ENCODE measurements around the gene CCNL2. TPM values are rescaled to one million over a fixed set of nuclear protein-coding genes. Genes with fewer than 3 reads are reported as not detected.
A peak's percentile ranks its signal among the peaks of the same experiment; 100 is the strongest.
"Not testable (repeated sequence)": the region's sequence is repeated elsewhere in the genome, so short reads cannot be mapped to it uniquely, and the experiment has no call there.

Gene CCNL2
- polyA plus RNA-seq, 4 donors = 232 to 273 (median 238) TPM

DNA sequence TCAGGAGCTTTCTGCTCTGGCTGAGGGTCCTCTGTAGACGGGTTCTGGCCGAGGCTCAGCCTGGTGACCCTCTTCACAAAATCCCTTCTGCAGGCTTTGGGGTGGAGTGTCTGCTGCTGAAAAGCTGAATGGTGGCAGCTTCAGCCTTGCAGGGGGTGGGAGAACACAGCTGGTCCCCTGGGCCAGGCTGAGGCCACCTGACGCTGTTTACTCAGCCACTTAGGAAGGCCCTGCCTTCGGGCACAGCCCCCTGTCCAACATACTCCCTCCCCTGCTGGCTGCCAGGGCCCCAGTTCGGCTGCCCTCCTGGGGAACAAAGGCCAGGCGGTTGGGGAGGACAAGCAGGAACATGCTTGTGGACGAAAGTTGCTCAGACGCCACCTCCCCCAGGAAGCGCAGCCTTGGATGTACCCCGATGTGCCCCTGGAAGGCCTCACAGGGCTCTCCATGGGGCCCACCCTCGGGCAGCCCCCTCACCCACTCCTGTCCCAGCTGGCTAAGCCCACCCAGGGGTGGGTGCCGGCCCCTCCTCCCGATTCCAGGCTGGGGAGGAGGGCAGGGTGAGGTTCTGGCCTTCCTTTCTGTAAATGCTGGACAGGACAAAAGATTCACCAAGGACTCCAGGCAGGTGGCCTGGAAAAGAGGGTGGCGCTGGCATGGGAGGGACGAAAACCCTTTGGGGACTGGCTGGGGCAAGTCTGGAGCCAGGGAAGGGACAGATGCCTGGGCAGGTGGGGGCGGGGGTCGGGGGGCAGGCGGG is 22.2 kb upstream of the CCNL2 start, which contains the start of gene ANKRD65:
Gene ANKRD65 (minus strand): TSS at position 130 of the 760 bp plus-strand sequence. CDS start 271 bp downstream, outside the sequence.
- no peak for DNase-seq (ENCODE audit: low read depth in 4 of 4, low spot score in 3 of 4)

DNA sequence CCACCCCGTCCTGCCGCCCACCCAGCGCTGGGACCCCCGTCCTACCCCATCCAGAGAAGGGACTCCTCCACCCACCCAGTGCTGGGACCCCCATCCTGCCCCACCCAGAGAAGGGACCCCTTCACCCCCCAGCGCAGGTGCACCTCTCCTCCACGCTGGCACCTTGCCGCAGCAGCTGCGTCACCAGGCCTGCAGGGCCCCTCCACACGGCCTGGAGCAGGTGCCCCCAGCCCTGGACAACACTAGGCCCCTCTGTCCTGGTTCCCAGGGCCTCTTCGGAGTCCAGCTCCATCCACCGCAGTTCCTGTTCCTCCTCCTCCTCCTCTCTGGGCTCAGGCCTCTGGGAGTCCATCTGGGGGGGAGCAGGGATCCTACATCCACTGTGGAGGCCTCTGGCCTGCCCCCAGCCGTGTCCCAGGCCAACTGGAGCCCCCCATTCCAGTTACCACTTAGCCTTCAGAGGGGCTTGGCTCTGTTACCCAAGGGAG is 21.6 kb upstream of the CCNL2 start:
- DNase-seq (ENCODE audit: low read depth in 4 of 4, low spot score in 3 of 4) = no peak

DNA sequence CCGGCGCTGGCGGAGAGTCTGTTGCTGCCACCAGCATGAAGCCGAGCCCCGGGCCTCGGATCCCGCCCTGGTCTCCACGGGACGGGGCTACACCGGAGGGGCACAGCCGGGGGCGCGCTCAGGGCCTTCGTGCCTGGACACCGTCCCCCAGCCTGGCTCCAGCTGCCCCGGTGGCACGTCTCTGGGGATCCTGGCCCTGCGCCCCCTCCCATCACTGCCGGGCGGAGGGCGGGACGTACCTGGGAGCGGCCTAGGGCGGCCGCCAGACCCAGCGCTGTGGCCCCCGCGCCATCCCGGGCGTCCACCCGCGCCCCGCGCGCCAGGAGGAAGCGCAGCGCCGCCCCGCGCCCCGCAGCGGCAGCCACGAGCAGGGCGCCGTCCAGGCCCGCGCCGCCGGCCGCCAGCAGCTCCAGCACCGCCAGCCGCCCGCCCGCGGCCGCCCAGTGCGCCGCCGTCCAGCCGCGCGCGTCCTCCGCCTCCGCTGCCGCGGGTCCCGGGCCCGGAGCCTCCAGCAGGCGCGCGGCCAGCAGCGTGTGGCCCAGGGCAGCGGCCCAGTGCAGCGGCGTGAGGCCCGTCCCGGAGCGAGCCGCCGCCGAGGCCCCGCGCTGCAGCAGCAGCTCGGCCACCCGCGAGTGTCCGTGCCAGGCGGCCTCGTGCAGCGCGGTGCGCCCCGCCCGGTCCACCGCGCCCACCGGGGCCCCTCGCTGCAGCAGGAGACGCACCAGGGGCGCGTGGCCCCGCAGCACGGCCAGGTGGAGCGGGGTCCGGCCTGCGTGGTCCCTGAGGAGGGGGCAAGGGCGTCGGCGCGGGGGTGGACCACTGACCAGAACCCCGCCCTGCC is 20.9 kb upstream of the CCNL2 start:
- no peak for DNase-seq (ENCODE audit: low read depth in 4 of 4, low spot score in 3 of 4)

DNA sequence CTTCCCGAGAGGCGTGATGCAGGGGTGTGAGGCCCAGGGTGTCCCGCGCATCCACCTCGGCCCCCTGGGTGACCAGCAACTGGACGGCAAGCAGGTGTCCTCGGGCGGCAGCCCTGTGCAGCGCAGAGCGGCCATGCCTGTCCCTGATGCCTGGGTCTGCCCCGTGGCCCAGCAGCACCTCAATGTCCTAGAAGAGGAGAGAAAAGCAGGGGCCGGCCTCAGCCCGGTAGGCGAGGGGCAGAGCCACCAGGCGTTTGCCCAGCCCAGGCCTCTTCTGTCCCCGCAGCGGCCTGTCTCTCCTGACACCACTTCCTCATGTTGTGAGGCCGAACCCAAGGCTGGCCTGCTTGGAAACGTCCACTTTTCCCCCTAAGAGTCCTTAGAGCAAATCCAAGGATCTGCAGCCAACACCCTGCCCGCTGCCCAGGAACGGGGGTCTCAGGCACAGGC is 20.3 kb upstream of the CCNL2 start:
- no peak for DNase-seq (ENCODE audit: low read depth in 4 of 4, low spot score in 3 of 4)

DNA sequence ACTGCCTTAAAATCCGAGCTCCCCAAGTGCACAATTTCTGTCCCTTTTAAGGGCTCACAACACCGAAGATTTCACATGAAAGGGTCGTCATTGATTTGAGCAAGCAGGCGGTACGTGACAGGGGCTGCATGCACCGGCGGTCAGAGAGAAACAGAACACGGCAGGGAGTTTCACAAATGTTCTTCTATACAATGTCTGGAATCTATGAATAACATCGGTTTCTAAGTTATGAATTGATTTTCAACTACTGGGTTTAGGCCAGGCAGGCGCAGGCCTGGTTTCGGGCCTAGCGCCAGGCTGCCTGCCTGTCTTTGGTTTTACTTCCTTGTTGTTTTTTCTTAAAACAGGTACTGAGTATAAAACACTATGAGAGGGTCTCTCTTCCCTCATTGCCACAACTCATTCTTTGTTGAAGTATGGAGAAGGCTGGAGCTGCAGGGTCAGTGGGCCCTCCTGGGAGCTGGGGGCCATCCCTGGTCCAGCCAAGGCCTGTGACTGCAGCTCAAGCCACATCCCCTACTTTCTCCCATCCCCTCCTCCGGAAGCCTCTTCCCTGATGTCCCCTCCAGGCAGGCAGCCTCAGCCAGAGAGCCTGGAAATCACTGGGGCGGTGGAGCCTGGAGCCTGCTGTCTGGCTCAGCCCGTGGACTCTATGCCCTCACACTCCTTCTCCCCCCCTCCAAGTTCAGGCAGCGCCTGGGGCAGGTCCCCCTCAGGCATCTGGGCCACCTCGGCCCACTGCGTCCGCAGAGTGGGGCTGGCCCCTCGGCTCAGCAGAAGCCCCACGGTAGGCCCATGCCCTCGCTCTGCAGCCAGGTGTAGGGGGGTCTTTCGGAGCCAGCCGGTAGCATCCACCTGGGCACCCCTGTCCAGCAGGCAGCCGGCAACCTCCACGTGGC is 19.6 kb upstream of the CCNL2 start:
- DNase-seq (ENCODE audit: low read depth in 4 of 4, low spot score in 3 of 4) = no peak

DNA sequence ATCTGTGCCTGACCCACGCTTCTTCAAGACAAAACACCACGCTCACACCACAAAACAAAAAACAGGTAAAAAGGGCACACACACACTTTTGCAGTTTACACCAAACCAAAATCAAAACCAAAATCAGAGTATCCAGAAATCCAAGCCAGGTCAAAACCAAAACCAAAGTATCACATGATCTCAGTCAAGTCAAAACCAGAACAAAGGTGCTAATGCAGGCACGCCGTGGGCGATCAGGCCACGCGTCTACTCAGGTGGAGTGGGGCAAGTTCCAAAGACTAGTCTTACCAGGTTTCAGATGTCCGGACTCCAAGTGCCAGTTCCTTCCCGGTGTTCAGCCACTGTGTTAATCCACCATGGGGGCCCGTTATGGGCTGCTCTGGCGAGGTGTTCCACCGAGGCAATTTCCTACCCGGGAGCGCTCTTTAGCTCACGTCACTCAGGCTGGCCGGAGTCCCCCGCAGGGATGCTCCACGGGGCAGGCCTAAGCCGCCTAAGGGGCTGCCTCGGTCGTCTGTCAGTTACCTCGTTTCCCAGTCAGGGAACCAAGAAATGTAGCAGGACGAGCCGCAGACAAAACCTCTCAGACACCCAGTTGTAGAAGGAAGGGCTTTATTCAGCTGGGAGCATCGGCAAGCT is 18.8 kb upstream of the CCNL2 start:
- DNase-seq (ENCODE audit: low read depth in 4 of 4, low spot score in 3 of 4) = not testable (repeated sequence)

DNA sequence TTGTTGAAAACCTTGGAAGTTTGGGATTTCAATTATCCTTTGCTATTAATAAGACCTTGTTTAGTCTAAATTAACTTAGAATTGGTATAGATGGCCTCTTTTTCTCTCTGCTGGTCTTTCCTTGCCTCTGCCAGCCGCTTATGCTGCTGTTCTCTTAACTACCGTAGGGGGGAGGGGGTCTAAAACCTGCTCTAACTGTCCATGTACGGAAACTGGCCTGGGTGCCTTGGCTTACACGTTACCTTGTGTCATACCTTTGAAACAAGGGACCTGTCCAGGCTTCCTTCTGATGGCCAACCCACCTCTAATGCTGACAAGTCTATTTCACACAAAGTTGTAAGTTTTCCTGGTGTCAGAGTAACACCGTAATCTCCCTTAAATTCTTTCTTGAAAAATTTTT is 18.3 kb upstream of the CCNL2 start:
- not testable (repeated sequence) for DNase-seq (ENCODE audit: low read depth in 4 of 4, low spot score in 3 of 4)

DNA sequence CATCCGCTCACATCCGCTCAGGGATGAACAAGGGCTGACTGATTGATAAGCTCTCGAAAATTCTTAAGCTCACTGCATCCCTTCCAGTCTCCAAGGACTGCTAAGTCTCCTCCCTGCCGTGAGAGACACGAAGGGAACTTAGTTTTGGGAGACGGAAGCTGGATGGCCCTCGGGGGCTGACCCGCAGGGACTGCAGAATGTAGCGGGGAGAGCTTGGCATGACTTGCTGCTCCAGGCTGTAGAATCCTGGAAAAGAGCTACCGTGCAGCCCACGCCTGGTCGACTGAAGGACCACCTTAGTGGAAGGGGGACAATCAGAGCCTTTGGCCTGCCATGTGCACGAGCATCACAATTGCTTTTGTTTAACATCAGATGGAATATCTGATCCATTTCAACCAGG is 16.6 kb upstream of the CCNL2 start:
- no peak for DNase-seq (ENCODE audit: low read depth in 4 of 4, low spot score in 3 of 4)

DNA sequence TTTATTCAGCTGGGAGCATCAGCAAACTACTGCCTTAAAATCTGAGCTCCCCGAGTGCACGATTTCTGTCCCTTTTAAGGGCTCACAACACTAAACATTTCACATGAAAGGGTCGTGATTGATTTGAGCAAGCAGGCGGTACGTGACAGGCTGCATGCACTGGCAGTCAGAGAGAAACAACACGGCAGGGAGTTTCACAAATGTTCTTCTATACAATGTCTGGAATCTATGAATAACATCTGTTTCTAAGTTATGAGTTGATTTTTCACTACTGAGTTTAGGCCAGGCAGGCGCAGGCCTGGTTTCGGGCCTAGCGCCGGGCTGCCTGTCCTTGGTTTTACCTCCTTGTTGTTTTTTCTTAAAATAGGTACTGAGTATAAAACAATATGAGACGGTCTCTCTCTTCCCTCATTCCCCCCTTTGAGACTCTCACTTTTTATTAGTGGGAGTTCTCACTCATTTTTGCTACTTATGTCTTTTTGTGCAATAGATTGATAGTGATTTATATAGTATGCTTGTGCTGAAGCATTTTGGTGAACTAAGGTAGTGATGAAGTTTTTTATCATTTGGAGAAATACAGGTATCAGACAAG is 13.3 kb upstream of the CCNL2 start:
- DNase-seq (ENCODE audit: low read depth in 4 of 4, low spot score in 3 of 4) = not testable (repeated sequence)

DNA sequence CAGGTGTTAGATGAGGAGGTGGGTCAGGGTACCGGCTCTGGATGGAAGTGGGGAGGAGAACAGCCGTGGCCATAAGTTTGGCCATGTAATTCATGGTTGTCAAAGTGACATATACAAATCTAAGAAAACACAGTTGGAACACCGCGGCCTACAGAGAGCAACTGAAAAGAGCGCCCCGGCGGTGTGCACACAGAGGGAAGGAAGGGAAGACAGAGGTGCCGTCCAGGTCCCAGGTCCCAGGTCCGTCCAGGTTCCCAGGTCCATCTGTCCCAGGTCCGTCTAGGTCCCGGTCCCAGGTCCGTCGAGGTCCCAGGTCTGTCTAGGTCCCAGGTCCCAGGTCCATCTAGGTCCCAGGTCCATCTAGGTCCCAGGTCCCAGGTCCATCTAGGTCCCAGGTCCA is 12.5 kb upstream of the CCNL2 start:
- no peak for DNase-seq (ENCODE audit: low read depth in 4 of 4, low spot score in 3 of 4)

DNA sequence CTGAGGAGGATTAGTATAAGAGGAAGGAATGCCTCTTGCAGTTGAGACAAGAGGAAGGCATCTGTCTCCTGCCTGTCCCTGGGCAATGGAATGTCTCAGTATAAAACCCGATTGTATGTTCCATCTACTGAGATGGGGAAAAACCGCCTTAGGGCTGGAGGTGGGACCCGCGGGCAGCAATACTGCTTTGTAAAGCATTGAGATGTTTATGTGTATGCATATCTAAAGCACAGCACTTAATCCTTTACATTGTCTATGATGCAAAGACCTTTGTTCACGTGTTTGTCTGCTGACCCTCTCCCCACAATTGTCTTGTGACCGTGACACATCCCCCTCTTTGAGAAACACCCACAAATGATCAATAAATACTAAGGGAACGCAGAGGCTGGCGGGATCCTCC is 11.1 kb upstream of the CCNL2 start:
- not testable (repeated sequence) for DNase-seq (ENCODE audit: low read depth in 4 of 4, low spot score in 3 of 4)

DNA sequence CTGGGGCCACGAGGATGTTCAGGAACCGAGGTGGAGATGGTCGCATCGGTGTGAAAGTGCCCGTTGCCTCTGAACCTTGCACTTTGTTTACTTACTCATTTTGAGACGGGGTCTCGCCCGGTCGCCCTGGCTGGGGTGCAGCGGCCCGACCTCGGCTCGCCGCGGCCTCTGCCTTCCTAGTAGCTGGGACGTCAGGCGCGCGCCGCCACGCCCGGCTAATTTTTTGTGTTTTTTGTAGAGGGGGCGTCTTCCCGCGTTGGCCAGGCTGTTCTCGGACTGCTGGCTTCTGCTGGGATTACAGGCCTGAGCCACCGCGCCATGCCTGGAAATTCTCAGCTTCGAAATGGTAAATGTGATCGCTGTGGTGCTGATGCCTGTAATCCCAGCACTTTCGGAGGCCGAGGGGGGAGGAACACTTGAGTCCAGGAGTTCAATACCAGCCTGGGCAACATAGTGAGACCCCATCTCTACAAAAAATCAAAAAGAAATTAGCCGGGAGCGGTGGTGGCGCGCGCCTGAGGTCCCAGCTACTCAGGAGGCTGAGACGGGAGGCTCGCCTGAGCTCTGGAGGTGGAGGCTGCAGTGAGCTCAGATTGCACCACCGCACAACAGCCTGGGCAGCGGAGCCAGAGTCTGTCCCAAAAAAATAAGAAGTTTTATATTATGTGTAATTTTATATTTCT is 8.6 kb upstream of the CCNL2 start:
- DNase-seq (ENCODE audit: low read depth in 4 of 4, low spot score in 3 of 4) = no peak

DNA sequence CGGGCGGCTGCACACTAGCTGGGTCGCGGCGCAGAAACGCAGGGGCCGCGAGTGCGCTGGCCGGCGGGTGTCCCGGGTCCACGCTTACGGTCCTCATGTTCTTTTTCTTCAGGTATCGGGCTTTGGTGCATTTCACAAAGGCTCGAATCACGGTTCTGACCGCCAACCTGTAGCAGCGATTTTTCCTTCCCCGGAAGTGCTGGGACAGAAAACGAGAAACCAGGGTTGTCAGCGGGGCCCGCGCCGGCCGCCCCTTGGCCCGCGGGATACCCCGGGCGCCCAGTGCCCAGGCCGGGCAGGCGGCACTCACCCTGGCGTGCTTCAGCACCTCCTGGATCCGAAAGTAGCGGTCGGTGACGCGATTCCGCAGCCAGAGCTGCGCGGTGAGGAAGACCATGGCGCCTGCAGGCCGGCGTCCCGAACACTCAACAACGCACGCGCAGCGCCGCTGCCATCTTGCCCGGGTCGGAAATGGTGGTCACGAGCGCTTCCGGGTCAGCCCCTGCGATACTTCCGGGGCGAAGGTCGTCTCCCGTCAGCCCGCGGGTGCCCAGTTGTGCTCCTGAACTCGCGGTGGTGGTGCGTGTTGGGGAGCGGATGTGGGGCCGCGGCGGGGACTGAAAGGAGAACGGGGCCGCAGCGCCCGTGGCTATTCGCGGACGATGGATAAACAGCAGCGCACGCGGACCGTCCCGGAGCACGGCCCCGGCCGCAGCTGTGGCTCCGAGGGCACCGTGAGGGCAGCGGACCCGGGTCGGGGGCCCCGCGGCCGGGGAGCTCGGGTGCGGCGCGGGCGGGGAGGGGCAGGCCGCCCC is 7.9 kb upstream of the CCNL2 start, which contains the start of gene MRPL20:
Gene MRPL20 (minus strand): TSS at position 473 of the 815 bp plus-strand sequence. CDS start 76 bp downstream, at position 397.
- DNase-seq (ENCODE audit: low read depth in 4 of 4, low spot score in 3 of 4) = peak; percentile 82 to 98 (median 88)

DNA sequence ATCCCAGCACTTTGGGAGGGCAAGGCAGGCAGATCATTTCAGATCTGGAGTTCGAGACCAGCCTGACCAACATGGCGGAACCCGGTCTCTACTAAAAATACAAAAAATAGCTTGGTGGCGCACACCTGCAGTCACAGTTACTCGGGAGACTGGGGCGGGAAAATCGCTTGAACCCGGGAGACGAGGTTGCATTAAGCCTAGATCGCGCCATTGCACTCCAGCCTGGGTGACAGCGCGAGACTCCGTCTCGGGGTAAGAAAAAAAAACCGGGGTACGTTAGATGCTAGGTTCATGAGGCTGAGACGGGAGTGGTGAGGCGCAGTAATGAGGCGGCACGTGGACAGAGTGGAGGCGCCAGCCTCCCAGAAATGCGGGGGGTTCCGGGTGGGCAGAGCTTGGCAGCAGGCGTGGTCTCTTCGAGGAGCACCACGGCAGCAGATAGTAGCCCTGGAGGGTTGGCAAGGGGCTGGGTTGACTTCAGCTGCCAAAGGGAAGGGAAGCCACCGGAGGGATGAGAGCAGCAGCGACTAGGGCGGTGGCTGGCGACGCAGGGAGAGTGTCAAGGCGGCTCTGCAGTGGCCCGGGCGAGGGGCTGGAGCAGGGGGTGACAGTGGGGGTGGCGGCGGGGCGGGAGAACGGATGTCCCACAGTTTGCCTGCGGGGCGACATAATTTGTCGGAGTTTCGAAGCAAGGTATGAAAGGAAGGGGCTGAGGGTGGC is 7.1 kb upstream of the CCNL2 start:
- no peak for DNase-seq (ENCODE audit: low read depth in 4 of 4, low spot score in 3 of 4)

DNA sequence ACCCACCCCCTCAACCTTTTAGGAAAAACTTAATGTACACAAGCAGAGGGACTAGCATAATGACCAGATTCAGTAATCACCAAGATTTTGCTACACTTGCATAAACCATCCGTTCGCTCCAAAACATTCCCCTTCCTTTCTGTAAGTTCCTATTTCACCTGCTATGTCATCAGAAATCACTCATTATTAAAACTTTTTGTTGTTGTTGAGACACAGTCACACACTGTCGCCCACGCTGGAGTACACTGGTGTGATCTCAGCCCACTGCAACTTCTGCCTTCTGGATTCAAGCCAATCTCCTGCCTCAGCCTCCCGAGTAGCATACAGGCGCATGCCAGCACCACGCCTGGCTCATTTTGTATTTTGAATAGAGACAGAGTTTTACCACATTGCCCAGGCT is 4.5 kb upstream of the CCNL2 start:
- DNase-seq (ENCODE audit: low read depth in 4 of 4, low spot score in 3 of 4) = no peak

DNA sequence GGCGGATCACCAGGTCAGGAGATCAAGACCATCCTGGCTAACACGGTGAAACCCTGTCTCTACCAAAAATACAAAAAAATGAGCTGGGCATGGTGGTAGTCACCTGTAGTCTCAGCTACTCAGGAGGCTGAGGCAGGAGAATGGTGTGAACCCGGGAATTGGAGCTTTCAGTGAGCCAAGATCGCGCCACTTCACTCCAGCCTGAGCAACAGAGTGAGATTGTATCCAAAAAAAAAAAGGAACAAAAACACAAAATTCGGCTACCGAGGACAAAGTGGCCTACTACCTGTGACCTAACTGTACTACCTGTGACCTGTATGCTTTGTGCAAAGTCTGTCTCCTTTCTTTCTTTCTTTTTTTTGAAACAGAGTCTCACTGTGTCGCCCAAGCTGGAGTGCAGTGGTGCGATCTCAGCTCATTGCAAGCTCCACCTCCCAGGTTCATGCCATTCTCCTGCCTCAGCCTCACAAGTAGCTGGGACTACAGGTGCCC is 3.8 kb upstream of the CCNL2 start:
- not testable (repeated sequence) for DNase-seq (ENCODE audit: low read depth in 4 of 4, low spot score in 3 of 4)

All from right renal pelvis (tissue), 4 donors.